ENCODE results near the gene TMEM121B. TPM values are rescaled to one million over a fixed set of nuclear protein-coding genes. Genes with fewer than 3 reads are reported as not detected.

TMEM121B gene
- total RNA-seq, 1 donor from 2014 or later: 0.16 TPM

GRCh38 chr22:17131686-17132085 is 10.5 kb upstream of the TMEM121B start:
- Mint-ChIP-seq H3K36me3 (ENCODE audit: low read depth) (peaks cover 7% of the 10 kb centered on the region), H3K9me3 (no peaks in the 10 kb centered on the region), H3K27me3 (peaks cover 10% of the 10 kb centered on the region), H3K4me3 (no peak overlapping the region), H3K27ac (no peak overlapping the region), H3K4me1 (no peaks in the 10 kb centered on the region)
- no peak for DNase-seq
- intact Hi-C loops (cut with micrococcal nuclease): no loop called here

DNA sequence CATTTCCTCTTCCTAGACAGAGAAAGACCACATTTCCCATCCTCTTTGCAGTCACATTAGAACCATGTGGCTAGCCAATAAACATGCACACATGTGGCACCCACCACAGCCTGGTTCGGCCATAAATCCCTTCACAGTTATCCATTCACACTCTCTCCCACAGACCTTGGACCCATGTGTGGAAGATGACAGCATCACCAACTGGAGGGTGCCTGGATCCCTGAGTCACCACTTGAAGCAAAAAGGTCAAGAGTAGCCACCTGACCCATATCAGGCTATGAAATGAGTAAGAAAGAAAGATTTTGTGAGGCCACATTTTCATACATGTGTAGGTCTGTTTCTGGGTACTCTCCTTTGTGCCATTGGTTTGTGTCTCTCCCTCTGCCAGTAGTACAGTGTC is 9.0 kb upstream of the TMEM121B start:
- intact Hi-C loops (cut with micrococcal nuclease): no loop called here
- no peaks in the 10 kb centered on the region for H3K4me1 Mint-ChIP-seq
- H3K4me3 Mint-ChIP-seq: no peak overlapping the region
- no peak overlapping the region for H3K27ac Mint-ChIP-seq
- peaks cover 6% of the 10 kb centered on the region for H3K36me3 Mint-ChIP-seq (ENCODE audit: low read depth)
- no peaks in the 10 kb centered on the region for H3K9me3 Mint-ChIP-seq
- H3K27me3 Mint-ChIP-seq: peaks cover 10% of the 10 kb centered on the region
- DNase-seq: no peak

- H3K9me3 Mint-ChIP-seq: no peaks in the 10 kb centered on the region
- H3K27ac Mint-ChIP-seq: no peak overlapping the region
- H3K4me3 Mint-ChIP-seq: no peak overlapping the region
- intact Hi-C loops (cut with micrococcal nuclease): no loop called here
- H3K27me3 Mint-ChIP-seq: peaks cover 27% of the 10 kb centered on the region
- H3K36me3 Mint-ChIP-seq (ENCODE audit: low read depth): no peaks in the 10 kb centered on the region
- DNase-seq: peak; percentile 74
- peaks cover 39% of the 10 kb centered on the region for H3K4me1 Mint-ChIP-seq
Observed at GRCh38 chr22:17120711-17121232, 388 bp downstream of the TMEM121B start.

- Mint-ChIP-seq H3K4me3 (no peak overlapping the region), H3K27me3 (peaks cover 27% of the 10 kb centered on the region), H3K27ac (no peak overlapping the region), H3K9me3 (no peaks in the 10 kb centered on the region), H3K36me3 (ENCODE audit: low read depth) (no peaks in the 10 kb centered on the region), H3K4me1 (peaks cover 43% of the 10 kb centered on the region)
- DNase-seq: peak; percentile 91
- intact Hi-C loops (cut with micrococcal nuclease): no loop called here
Observed at GRCh38 chr22:17120281-17120680, 879 bp downstream of the TMEM121B start.

GRCh38 chr22:17119481-17120202 is 1.5 kb downstream of the TMEM121B start:
- intact Hi-C loops (cut with micrococcal nuclease): no loop called here

DNA sequence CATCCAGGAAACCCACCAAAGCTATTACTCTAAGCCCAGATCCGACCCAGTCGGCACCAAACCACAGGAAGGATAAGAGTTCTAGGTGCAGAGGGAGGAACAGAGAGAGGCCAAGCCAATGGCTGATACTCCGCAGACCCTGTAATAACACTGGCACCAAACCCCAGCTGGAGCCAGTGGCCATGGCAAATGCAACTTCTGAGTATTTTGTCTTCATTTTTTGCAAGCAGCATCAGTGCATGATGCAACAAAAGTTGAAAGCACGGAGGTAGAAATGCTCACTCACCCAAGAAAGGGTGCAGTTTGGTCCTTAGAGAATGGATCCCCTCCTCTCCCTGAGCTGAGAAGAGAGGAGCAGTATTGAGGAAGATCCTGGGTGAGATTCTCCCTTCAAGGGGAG is 2.8 kb downstream of the TMEM121B start:
- H3K27me3 Mint-ChIP-seq: peaks cover 20% of the 10 kb centered on the region
- peaks cover 6% of the 10 kb centered on the region for H3K36me3 Mint-ChIP-seq (ENCODE audit: low read depth)
- peak overlapping the region; percentile 61 for H3K4me3 Mint-ChIP-seq
- peak overlapping the region; percentile 20 for H3K27ac Mint-ChIP-seq
- H3K9me3 Mint-ChIP-seq: no peaks in the 10 kb centered on the region
- DNase-seq: no peak
- intact Hi-C loops (cut with micrococcal nuclease): no loop called here
- H3K4me1 Mint-ChIP-seq: peaks cover 51% of the 10 kb centered on the region

More at GRCh38 chr22:17119481-17120202, 1.5 kb downstream of the TMEM121B start:
- Mint-ChIP-seq H3K27ac (no peak overlapping the region), H3K4me3 (peak overlapping the region; percentile 61), H3K9me3 (no peaks in the 10 kb centered on the region), H3K4me1 (peaks cover 49% of the 10 kb centered on the region), H3K27me3 (peaks cover 23% of the 10 kb centered on the region), H3K36me3 (ENCODE audit: low read depth) (peaks cover 2% of the 10 kb centered on the region)
- no peak for DNase-seq

DNA sequence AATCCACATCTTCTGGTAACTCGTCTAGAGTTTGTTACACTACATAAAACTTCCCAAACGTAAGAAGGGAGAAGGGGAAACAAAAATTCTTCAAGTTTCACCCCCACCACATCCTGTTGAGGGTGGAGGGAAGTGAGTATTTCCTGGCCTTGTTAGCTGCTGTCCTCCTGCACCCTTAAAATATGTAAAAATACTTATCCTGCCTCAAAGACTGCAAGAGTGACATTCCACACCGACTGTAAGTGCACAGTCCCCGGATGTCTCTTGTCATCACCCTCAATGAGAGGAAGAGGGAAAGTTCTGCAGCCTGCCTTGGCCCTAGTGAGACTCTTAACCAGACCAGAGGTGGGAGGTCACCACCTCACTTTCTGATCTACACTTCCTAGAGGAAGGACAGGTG is 3.3 kb downstream of the TMEM121B start:
- peaks cover 10% of the 10 kb centered on the region for H3K36me3 Mint-ChIP-seq (ENCODE audit: low read depth)
- intact Hi-C loops (cut with micrococcal nuclease): loop anchor here (2.0 kb wide), 1 partner anchor 31 kb away; no protein-coding TSS in a partner anchor
- H3K27ac Mint-ChIP-seq: peak overlapping the region; percentile 20
- H3K4me1 Mint-ChIP-seq: peaks cover 54% of the 10 kb centered on the region
- H3K27me3 Mint-ChIP-seq: peaks cover 18% of the 10 kb centered on the region
- peak overlapping the region; percentile 61 for H3K4me3 Mint-ChIP-seq
- peak; percentile 75 for DNase-seq
- no peaks in the 10 kb centered on the region for H3K9me3 Mint-ChIP-seq

GRCh38 chr22:17117400-17117799 is 3.8 kb downstream of the TMEM121B start:
- peaks cover 13% of the 10 kb centered on the region for H3K36me3 Mint-ChIP-seq (ENCODE audit: low read depth)
- H3K4me1 Mint-ChIP-seq: peaks cover 57% of the 10 kb centered on the region
- peaks cover 13% of the 10 kb centered on the region for H3K27me3 Mint-ChIP-seq
- H3K9me3 Mint-ChIP-seq: no peaks in the 10 kb centered on the region
- intact Hi-C loops (cut with micrococcal nuclease): loop anchor here (2.0 kb wide), 1 partner anchor 31 kb away; no protein-coding TSS in a partner anchor
- peak overlapping the region; percentile 35 for H3K27ac Mint-ChIP-seq
- no peak for DNase-seq
- H3K4me3 Mint-ChIP-seq: peak overlapping the region; percentile 61

GRCh38 chr22:17116572-17117330 is 4.4 kb downstream of the TMEM121B start:
- H3K9me3 Mint-ChIP-seq: no peaks in the 10 kb centered on the region
- DNase-seq: no peak
- peaks cover 55% of the 10 kb centered on the region for H3K4me1 Mint-ChIP-seq
- H3K4me3 Mint-ChIP-seq: peak overlapping the region; percentile 65
- peak overlapping the region; percentile 68 for H3K27ac Mint-ChIP-seq
- H3K27me3 Mint-ChIP-seq: peaks cover 7% of the 10 kb centered on the region
- peaks cover 16% of the 10 kb centered on the region for H3K36me3 Mint-ChIP-seq (ENCODE audit: low read depth)
- intact Hi-C loops (cut with micrococcal nuclease): loop anchor here (2.0 kb wide), 1 partner anchor 30 kb away; no protein-coding TSS in a partner anchor

- intact Hi-C loops (cut with micrococcal nuclease): loop anchor here (2.0 kb wide), 1 partner anchor 29 kb away; no protein-coding TSS in a partner anchor
- H3K27ac Mint-ChIP-seq: peak overlapping the region; percentile 68
- H3K4me3 Mint-ChIP-seq: peak overlapping the region; percentile 65
- H3K27me3 Mint-ChIP-seq: peaks cover 4% of the 10 kb centered on the region
- no peaks in the 10 kb centered on the region for H3K9me3 Mint-ChIP-seq
- DNase-seq: no peak
- peaks cover 59% of the 10 kb centered on the region for H3K4me1 Mint-ChIP-seq
- H3K36me3 Mint-ChIP-seq (ENCODE audit: low read depth): peaks cover 22% of the 10 kb centered on the region
Observed at GRCh38 chr22:17115945-17116565, 5.1 kb downstream of the TMEM121B start.

GRCh38 chr22:17115236-17115635 is 5.9 kb downstream of the TMEM121B start:
- Mint-ChIP-seq H3K4me3 (no peak overlapping the region), H3K4me1 (peaks cover 61% of the 10 kb centered on the region), H3K9me3 (no peaks in the 10 kb centered on the region), H3K27ac (no peak overlapping the region), H3K27me3 (peaks cover 4% of the 10 kb centered on the region), H3K36me3 (ENCODE audit: low read depth) (peaks cover 28% of the 10 kb centered on the region)
- no peak for DNase-seq
- intact Hi-C loops (cut with micrococcal nuclease): no loop called here

DNA sequence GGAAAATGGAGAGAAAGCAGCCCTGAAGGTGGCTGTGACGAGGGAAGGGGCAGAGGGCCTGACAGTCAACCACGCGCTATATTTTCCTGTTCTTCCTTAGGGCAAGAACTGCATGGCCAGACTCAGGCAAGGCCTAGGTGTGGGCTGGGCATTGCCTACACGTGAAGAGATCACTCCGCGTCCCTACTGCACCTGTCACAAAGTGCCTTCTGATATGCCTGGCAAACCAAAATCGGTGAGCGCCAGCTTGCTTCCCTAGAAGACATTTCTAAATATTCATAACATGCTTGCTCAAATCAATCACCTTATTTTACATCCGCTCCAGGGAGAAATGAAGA is 6.3 kb downstream of the TMEM121B start:
- Mint-ChIP-seq H3K27me3 (peaks cover 4% of the 10 kb centered on the region), H3K9me3 (no peaks in the 10 kb centered on the region), H3K4me1 (peaks cover 61% of the 10 kb centered on the region), H3K4me3 (no peak overlapping the region), H3K27ac (no peak overlapping the region), H3K36me3 (ENCODE audit: low read depth) (peaks cover 29% of the 10 kb centered on the region)
- DNase-seq: no peak
- intact Hi-C loops (cut with micrococcal nuclease): no loop called here

GRCh38 chr22:17114173-17114897 is 6.8 kb downstream of the TMEM121B start:
- Mint-ChIP-seq H3K27ac (no peak overlapping the region), H3K36me3 (ENCODE audit: low read depth) (peaks cover 33% of the 10 kb centered on the region), H3K9me3 (no peaks in the 10 kb centered on the region), H3K27me3 (peaks cover 4% of the 10 kb centered on the region), H3K4me3 (no peak overlapping the region), H3K4me1 (peaks cover 61% of the 10 kb centered on the region)
- intact Hi-C loops (cut with micrococcal nuclease): no loop called here
- DNase-seq: no peak
